Hepatocyte (in vitro differentiated cells): ENCODE data around the gene ATXN3.

ENCODE experiments used
- CTCF ChIP-seq: fragments of 200-600 bp; sonication (generic); IDR thresholded peaks from 2 replicates; pipeline ENCODE4 v1.5.1; 2016; ENCODE audit warnings: antibody characterized with exemption, mild to moderate bottlenecking; ENCODE audit not compliant: poor library complexity
- EZH2 ChIP-seq: fragments of 200-600 bp; sonication (generic); IDR thresholded peaks from 2 replicates; pipeline ENCODE4 v1.6.1; 2016; ENCODE audit warnings: antibody characterized with exemption, mild to moderate bottlenecking, borderline replicate concordance
- EZH2phosphoT487 ChIP-seq: fragments of 200-600 bp; sonication (generic); IDR thresholded peaks from one replicate; pipeline ENCODE4 v1.6.1; 2018; ENCODE audit warnings: antibody characterized with exemption, mild to moderate bottlenecking, low read depth, moderate library complexity; ENCODE audit not compliant: unreplicated experiment, severe bottlenecking

- TF ChIP-seq CTCF (no peak), EZH2 (no peak), EZH2phosphoT487 (no peak)
These were observed 94.1 kb downstream of the ATXN3 start for GRCh38 chr14:92012121-92012748.
